ENCODE results near the gene SIK3.

The SIK3 gene

DNA sequence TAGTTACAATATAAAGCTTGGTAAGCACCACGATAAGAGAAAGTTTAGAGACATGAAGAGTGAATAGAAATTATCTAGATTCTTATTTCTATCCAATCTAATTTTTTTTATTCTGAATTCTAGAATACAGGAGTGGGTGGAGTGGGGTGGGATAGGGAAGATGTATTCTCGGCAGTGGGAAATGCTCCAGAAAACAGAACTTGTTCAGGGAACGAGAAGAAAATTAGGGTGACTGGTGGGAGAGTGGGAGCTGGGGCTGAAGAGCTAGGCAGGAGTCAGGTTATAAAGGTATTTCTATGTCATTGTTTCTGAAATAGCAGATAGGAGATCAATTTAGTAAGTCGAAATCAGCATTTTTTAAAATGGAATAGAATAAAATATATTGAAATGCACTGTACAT lies 207.6 kb downstream of the SIK3 start:
- no peak for DNase-seq

- DNase-seq, result peak in 2 of 5 donors; percentile 6 to 53
These were observed 208.0 kb downstream of the SIK3 start for GRCh38 chr11:116890193-116890592.

- DNase-seq, result no peak
These were observed 209.2 kb downstream of the SIK3 start for GRCh38 chr11:116888884-116889549.

- DNase-seq, result no peak
These were observed 210.2 kb downstream of the SIK3 start for GRCh38 chr11:116888024-116888423.

DNA sequence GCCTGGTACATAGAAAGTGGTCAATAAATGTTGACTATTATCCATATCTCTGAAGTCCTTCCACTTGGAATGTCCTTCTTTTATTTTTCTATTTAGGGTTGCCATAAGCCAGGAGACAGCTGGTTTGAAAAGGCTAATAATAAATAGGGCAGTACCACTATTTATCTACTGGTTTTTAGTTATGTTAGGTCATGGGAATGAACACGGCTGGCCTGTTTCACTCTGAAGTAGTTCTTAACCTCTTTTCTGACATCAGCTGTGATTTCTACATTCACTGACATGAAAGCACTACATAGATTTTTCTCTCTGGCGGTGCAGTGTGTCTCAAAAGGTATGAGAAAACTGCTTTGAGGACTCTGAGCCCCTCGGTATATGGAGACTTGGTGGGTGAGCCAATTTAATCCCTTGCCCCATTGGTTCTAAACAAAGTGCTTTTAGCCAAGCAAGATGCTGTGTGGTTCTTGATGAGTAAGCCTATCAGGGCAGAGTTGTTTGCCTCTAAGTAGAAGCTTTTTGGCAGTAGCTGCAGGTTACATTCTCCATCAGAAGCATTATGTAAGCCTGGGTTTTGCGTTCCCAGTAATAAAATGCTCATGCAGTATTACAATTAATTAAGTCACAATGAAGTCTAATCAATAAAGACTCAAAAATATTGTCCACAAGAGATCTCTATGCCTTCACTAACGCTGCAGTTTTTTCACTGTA lies 212.1 kb downstream of the SIK3 start:
- DNase-seq, result no peak

DNA sequence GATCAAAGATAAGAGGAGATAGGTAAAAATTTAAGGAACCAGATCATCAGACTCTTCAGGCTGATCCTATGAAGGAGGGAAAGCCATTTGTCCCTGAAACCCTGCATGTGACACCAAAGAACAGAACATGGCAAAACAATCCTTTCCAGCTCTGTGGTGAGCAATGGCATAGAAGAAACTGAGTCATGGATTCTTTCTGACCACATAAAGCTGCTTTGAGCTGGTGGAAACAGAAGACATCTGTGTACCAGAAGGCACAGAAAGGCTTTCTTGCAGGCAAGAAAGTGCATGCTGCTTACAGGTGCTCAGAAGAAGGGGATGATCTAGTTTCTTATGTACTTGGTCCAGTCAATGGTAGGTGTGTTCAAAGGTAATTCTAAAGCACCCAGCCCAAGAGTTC lies 215.8 kb downstream of the SIK3 start:
- no peak for DNase-seq

- no peak for DNase-seq
These were observed 217.1 kb downstream of the SIK3 start for GRCh38 chr11:116881143-116881542.

DNA sequence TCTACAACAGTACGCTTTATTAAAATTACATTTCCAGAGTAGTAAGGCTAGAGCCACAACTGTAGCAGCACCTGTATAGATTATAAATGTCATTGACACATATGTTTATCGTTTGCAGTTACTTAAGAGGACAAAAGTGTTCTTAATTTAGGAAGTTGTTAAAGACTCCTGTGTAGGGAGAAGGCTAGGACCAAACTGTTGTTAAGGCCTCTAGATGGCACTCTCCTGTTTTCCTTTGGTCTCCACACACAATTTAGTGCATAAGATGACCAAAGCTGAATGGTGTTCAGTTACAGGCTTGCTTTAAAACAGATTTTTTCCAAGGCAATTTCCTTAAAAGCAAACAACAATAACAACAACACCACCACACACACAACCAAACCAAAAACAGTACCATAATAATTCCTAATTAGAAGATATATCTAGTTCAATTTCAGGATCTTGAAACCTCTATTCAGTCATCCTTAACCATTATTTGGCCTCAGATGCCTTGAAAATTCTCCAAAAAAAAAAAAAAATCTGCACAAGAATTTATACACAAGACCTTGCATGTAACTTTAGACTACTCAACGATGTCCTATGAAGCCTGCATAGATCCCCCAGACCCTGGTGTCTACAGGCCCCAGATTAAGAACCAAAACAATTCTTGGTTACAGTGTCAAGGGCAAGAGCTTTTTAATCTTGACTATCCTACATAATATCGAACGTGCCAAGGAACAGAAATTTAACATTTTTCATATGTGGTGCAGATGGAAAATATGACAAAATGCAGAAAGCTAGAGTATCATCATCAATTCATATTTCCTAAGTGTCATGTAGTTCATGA lies 218.2 kb downstream of the SIK3 start:
- DNase-seq, result peak in 2 of 5 donors; percentile 12 to 61

- no peak for DNase-seq
These were observed 221.6 kb downstream of the SIK3 start for GRCh38 chr11:116876656-116877055.

- DNase-seq, result no peak
These were observed 223.0 kb downstream of the SIK3 start for GRCh38 chr11:116875194-116875593.

- no peak for DNase-seq
These were observed 224.0 kb downstream of the SIK3 start for GRCh38 chr11:116874251-116874650.

DNA sequence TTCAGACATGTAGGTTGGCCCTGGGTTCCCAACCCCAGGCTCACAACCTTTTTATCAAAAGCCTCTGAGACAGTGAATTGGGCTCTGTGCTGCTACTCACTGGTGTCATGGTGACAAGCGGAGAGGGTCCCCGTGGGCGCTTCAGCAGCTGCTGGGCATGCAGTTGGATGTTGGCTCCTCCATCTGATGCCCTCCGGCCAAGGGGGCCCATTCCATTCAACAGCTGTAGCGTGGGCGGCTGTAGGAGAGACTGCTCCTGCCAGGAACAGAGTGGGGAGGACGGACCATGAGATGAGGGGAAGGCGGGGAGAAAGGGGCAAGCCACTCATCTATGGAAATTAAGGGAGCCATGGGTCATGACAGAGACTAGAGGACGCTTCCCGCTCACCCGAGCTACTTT lies 224.8 kb downstream of the SIK3 start:
- DNase-seq, result no peak

DNA sequence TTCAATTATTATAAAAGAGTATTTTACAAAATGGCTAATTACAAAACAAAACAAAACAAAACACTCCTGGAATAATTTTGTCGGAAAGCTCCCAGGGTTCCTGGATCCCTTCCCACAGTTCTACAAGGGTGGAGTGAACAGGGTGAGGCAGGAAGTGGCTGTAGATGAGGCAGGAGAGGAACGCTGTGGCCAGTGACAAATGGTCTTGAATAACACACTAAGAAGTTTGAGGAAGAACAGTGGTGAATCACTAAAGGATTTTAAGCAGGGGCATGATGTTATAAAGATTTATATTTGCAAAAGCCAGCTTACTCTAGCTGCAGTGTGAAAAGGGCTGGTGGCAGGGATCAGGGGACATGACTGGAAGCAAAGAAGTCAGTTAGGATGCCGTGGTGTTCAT lies 227.0 kb downstream of the SIK3 start:
- no peak for DNase-seq

DNA sequence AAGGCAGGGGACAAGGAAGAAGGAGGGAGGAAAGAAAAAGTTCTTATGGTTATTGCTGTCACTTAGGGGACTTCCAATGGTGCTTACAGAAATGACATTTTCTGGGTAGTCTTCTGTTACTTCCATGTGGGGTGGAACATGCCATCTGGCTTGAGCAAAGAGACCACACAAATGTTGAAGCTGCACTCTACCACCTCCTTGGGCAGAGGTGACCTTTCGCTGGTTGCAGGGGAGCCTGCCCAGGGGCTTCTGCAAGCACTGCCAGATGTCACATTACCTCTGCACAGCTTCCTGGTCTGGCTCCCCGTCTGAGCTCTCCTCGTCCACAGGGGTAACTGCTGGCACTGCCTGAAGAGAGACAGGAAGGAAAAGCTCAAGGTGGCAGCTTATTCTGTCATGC lies 228.2 kb downstream of the SIK3 start:
- peak in 1 of 5 donors; percentile 33 for DNase-seq

DNA sequence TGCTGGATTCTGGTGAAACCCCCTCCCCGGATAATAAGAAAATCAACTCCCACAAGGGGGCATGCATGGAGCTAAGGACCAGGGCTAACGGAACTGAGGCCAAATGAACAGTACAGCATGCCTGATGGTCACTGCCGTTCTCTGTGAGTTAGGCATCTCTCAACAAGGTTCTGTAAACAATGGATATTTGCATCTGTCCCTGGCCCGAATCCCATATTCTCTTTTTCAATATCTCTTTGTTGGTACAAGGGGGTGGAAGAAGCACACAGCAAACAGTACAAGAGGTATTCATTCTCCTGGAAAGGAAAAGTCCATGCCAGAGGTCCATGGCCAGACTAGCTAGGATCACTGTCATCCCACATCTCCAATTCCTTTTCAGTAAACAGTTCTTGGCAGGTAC lies 228.6 kb downstream of the SIK3 start:
- DNase-seq, result no peak

DNA sequence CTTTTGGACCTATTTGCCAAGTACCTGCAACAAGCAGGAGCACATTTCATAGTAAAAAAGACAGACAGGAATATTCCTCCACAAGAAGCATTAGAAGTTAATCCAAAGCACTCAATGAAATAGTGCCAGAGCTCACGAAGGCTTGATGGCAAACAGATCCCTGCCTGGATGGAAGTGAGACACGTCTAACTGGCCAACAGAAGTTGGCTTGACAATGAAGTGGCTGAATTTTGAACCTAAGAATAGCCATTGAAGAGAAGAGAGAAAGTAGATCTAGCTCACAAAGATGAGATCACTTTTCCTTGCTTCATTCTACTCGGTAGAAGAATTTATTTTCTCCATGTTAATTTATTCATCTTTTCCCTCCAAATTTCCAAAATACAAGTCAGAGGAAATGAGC lies 230.2 kb downstream of the SIK3 start:
- DNase-seq, result no peak

DNA sequence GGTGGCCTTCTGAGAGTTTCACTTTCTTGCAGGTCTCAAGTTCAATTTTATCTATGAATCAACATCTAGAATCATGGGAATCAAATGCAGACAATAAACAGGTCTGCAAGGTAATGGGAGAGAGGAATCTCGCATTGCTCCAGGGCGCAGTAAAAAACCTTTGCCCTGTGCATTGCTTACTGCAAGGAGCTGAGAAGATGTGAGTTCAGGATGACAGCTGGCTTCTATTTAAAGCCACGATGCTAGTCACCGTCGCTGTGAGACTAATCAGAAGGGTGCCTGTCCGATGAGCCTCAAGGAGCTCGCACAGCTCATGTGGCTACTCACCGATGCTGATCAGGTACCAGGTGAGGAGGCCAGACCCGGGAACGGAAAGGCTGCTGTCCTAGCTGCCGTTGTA lies 230.6 kb downstream of the SIK3 start:
- no peak for DNase-seq

DNA sequence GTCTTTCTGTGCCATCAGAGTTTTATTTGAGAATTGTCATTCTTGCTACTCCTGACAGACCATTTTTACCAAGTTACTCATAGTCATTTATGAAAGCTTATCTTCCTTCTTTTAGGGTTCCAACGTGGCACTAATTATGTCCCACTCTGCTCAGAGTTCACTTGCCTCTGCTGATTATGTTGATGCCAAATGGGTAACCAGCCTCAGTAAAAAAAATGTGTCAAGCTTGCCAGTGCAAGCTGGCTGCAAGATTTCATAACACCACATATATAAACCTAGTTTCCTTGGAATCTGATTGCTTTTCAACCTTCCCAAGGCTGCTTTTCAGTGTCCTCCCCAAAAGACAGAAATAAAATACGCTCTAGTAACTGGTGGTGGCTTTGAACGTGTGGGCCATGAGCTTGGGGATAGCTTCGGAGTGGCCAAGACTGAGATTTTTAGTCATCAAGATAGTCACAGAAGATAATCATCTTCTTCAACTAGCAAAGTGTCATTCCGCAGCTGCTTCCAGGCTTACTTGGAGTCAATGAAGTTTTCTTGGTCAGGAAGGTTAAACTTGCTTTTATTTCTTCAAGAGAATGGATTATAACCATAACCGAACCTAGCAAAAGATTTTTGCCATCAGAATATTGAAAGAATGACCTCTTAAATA lies 231.3 kb downstream of the SIK3 start:
- DNase-seq, result no peak

DNA sequence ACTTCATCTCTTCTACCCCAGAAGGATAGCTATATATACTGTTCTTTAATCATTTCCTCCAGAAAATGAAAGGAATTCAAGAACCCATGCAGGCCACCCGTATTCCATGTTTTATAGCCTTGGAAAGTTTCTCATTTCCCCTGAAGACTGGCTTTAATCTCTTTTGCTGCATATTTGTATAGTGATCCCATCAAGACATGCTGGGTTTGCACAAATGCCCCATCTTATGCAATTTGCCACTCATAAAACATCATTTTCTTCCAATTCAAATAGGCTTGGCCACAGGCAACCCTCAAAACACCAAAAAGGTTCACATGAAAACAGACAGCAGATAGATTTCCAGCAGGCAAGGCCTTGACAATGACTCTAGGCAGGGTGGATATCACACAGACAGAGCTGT lies 232.5 kb downstream of the SIK3 start:
- DNase-seq, result no peak

- DNase-seq, result no peak
These were observed 233.7 kb downstream of the SIK3 start for GRCh38 chr11:116864531-116864930.

GRCh38 chr11:116862951-116863350 lies 235.3 kb downstream of the SIK3 start:
- DNase-seq, result no peak

DNA sequence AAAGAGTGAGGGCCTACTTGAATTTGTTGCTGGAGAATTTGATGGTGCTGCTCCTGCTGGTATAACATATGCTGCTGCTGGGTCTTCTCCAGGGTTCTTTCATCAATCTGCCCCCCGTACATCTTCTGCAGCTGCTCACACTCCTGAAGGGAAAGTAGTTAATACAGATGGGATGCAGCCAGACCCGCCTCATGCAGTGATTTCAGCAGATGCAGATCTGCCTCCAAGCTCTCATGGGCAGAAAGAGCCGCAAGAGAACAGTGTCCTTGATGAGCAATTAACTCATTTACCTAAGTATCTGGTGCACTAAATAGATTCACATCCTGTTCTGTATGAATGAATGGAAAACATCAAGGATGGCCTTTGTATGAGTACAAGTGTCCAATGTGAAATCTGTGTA lies 236.0 kb downstream of the SIK3 start:
- no peak for DNase-seq

DNA sequence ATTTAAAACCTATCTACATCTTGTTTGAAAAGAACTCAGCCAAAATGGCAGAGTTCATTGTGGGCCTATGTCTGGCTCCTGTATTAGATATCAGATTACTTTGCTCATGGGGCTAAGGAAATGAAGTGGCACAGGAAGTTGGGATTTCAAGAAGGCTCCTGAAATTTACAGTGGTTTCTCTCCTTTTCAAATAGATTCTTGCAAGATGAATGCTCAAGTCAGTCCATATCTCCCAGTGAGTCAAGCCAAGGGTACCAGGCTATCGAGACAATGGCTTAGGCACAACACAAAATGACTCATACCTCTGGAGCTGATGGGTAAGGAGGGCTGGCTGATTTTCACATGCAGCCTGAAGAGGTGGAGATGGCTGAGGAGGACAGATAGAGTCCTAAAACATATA lies 236.7 kb downstream of the SIK3 start:
- no peak for DNase-seq
